Keratinocyte (primary cell): ENCODE results near the gene ETFA. TPM values are rescaled to one million over a fixed set of nuclear protein-coding genes. Genes with fewer than 3 reads are reported as not detected.

Experiments used
- DNase-seq: peaks from one replicate; pipeline ENCODE4 v3.0.0-alpha.2; 2011; ENCODE audit warnings: low read depth, missing footprints, low spot score
- FAIRE-seq: peaks from 2 replicates; lab custom pipeline; 2011; peaks lifted over from hg19 to GRCh38; lab: Jason Lieb, UNC
- H2AFZ ChIP-seq: 2 replicates; pipeline ENCODE4 v1.6.0; 2012; ENCODE audit warnings: low read length, control low read depth, inconsistent platforms; ENCODE audit not compliant: control insufficient read depth
- H3K27ac ChIP-seq: 2 replicates; pipeline ENCODE4 v1.5.1; 2011; ENCODE audit warnings: low read length; ENCODE audit not compliant: control insufficient read depth, insufficient read depth
- H3K27me3 ChIP-seq: 3 replicates; pipeline ENCODE4 v1.6.0; 2011; ENCODE audit warnings: low read length; ENCODE audit not compliant: control insufficient read depth, insufficient read depth; ENCODE audit errors: extremely low read depth
- H3K36me3 ChIP-seq, 2 experiments: 2 replicates in 1 of 2; 3 replicates in 1 of 2; pipeline ENCODE4 v1.5.1; 2011; ENCODE audit warnings: low read length in 2 of 2, mild to moderate bottlenecking in 1 of 2; ENCODE audit not compliant: control insufficient read depth in 2 of 2, insufficient read depth in 2 of 2; ENCODE audit errors: extremely low read depth in 1 of 2
- H3K4me1 ChIP-seq: 3 replicates; pipeline ENCODE4 v1.5.1; 2011; ENCODE audit warnings: low read length; ENCODE audit not compliant: control insufficient read depth, insufficient read depth; ENCODE audit errors: extremely low read depth
- H3K4me2 ChIP-seq: 3 replicates; pipeline ENCODE4 v1.6.0; 2011; ENCODE audit warnings: low read depth, low read length; ENCODE audit not compliant: control insufficient read depth, insufficient read depth; ENCODE audit errors: extremely low read depth
- H3K4me3 ChIP-seq, 3 experiments: fragments of 200-600 bp in 1 of 3; sonication (generic) in 1 of 3; 2 replicates in 2 of 3; 3 replicates in 1 of 3; pipeline ENCODE4 v1.5.1; 2011 to 2016; ENCODE audit warnings: low read length in 3 of 3, mild to moderate bottlenecking in 3 of 3, control low read depth in 2 of 3, inconsistent platforms in 1 of 3, low read depth in 1 of 3, mixed read lengths in 1 of 3, mixed run types in 1 of 3, moderate library complexity in 1 of 3; ENCODE audit not compliant: control insufficient read depth in 2 of 3, insufficient read depth in 2 of 3; ENCODE audit errors: extremely low read depth in 1 of 3
- H3K79me2 ChIP-seq: 2 replicates; pipeline ENCODE4 v1.6.0; 2012; ENCODE audit warnings: low read length; ENCODE audit not compliant: control insufficient read depth, insufficient read depth
- H3K9ac ChIP-seq: 3 replicates; pipeline ENCODE4 v1.6.0; 2011; ENCODE audit warnings: low read length; ENCODE audit not compliant: control insufficient read depth, insufficient read depth; ENCODE audit errors: extremely low read depth
- H3K9me1 ChIP-seq: 3 replicates; pipeline ENCODE4 v1.6.0; 2011; ENCODE audit warnings: low read length; ENCODE audit not compliant: control insufficient read depth, insufficient read depth; ENCODE audit errors: extremely low read depth
- H3K9me3 ChIP-seq: 2 replicates; pipeline ENCODE4 v1.5.1; 2012; ENCODE audit warnings: low read depth, low read length; ENCODE audit not compliant: control insufficient read depth
- H4K20me1 ChIP-seq: 3 replicates; pipeline ENCODE4 v1.6.0; 2011; ENCODE audit warnings: low read length; ENCODE audit not compliant: control insufficient read depth, insufficient read depth; ENCODE audit errors: extremely low read depth
- CTCF ChIP-seq, 3 experiments: IDR thresholded peaks in 1 of 3; conservative IDR thresholded peaks in 1 of 3; optimal IDR thresholded peaks in 1 of 3; 2 replicates in 2 of 3; 3 replicates in 1 of 3; pipeline versions ENCODE3 to v1.5.1; 2011; ENCODE audit warnings: low read length in 3 of 3, mild to moderate bottlenecking in 3 of 3, moderate library complexity in 2 of 3, control low read depth in 1 of 3, inconsistent platforms in 1 of 3; ENCODE audit not compliant: insufficient read depth in 2 of 3; ENCODE audit errors: extremely low read depth in 1 of 3
- EZH2 ChIP-seq: IDR thresholded peaks from one replicate; pipeline ENCODE4 v1.6.1; 2012; ENCODE audit warnings: inconsistent platforms, mild to moderate bottlenecking, low read length, moderate library complexity
- dilution Hi-C: fragments of 300-500 bp; cut with MboI; formaldehyde crosslinking; loops from one replicate; pipeline ENCODE4 v1.7.0; 2020; ENCODE audit warnings: low sequenced_read_pairs; ENCODE audit not compliant: extremely low pct_ligation_motif_present
- polyA plus RNA-seq, 5 experiments: library from polyadenylated mRNA; depleted of rRNA in 3 of 5; stranded (reverse) in 3 of 5; stranded (forward) in 1 of 5; unstranded in 1 of 5; fragments of >200 nt; gene quantifications; 1 replicate in 1 of 5; 2 replicates in 3 of 5; 3 replicates in 1 of 5; pipeline versions ENCODE4 v1.2.1 to v1.2.3, GENCODE V29; 2011 to 2012; ENCODE audit warnings: missing spikeins in 2 of 5, low read depth in 1 of 5, low replicate concordance in 1 of 5

The ETFA gene
- polyA plus RNA-seq, 1 donor (not counting 4 experiments of a cell fraction or from before 2014, with no cell fraction given): 230 TPM

GRCh38 chr15:76327191-76328105 lies 16.2 kb upstream of the ETFA start:
- Histone ChIP-seq H3K4me3 (no peak overlapping the region), H3K9me1 (no peaks in the 10 kb centered on the region), H3K36me3 (no peaks in the 10 kb centered on the region), H3K9ac (no peak overlapping the region), H2AFZ (no peak overlapping the region), H3K27ac (no peak overlapping the region), H3K4me1 (peaks cover 6% of the 10 kb centered on the region), H3K4me2 (no peak overlapping the region), H4K20me1 (no peaks in the 10 kb centered on the region), H3K27me3 (no peaks in the 10 kb centered on the region), H3K9me3 (no peaks in the 10 kb centered on the region), H3K79me2 (no peaks in the 10 kb centered on the region)
- TF ChIP-seq CTCF (optimal IDR thresholded peaks at IDR 0.05 in 1 of 3, IDR thresholded peaks at IDR 0.05 in 1 of 3, conservative IDR thresholded peaks at IDR 0.05 in 1 of 3; ENCODE audit: extremely low read depth in 1 of 3, insufficient read depth in 2 of 3, low read length in 3 of 3): no peak
- TF ChIP-seq EZH2: no peak
- FAIRE-seq: no peak
- dilution Hi-C loops: no loop called here
- no peak for DNase-seq

DNA sequence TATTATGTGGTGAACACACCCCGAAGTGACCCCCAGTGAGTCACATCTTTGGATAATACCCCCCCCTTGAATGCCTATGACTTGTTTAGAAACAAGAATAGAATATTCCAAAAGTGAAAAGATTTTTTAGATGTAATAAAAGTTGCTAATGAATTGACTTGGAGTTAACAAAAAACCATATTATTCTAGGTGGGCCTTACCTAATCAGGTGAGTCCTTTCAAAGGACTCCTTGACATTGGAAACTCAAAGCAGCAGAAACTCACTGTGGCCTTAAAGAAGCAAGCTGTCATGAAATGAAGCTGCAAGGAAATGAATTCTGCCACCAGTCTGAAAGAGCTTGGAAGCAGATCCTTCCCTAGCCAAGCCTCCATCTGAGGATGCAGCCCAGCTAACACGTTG lies 14.4 kb upstream of the ETFA start:
- Histone ChIP-seq H4K20me1 (no peaks in the 10 kb centered on the region), H2AFZ (no peak overlapping the region), H3K4me1 (peaks cover 6% of the 10 kb centered on the region), H3K9ac (no peak overlapping the region), H3K4me3 (no peak overlapping the region), H3K79me2 (no peaks in the 10 kb centered on the region), H3K9me1 (no peaks in the 10 kb centered on the region), H3K9me3 (no peaks in the 10 kb centered on the region), H3K27me3 (no peaks in the 10 kb centered on the region), H3K27ac (no peak overlapping the region), H3K36me3 (no peaks in the 10 kb centered on the region), H3K4me2 (no peak overlapping the region)
- TF ChIP-seq EZH2 (no peak), CTCF (optimal IDR thresholded peaks at IDR 0.05 in 1 of 3, IDR thresholded peaks at IDR 0.05 in 1 of 3, conservative IDR thresholded peaks at IDR 0.05 in 1 of 3; ENCODE audit: extremely low read depth in 1 of 3, insufficient read depth in 2 of 3, low read length in 3 of 3) (no peak)
- DNase-seq (no peak), FAIRE-seq (no peak)
- dilution Hi-C loops: no loop called here
